Sigmoid colon (tissue), 3 donors: ENCODE results near the gene WTAP.

Source experiments
- CTCF ChIP-seq, 4 experiments: fragments of 450-650 bp in 3 of 4; fragments of 200-600 bp in 1 of 4; IDR thresholded peaks; one replicate each; pipeline ENCODE4 v1.5.1; 2016 to 2019; ENCODE audit warnings: antibody characterized with exemption in 4 of 4, mild to moderate bottlenecking in 3 of 4, moderate library complexity in 2 of 4
- POLR2A ChIP-seq, 2 donors: fragments of 450-650 bp; IDR thresholded peaks; one replicate each; pipeline ENCODE4 v1.6.1; 2016; ENCODE audit warnings: antibody characterized with exemption in 2 of 2, mild to moderate bottlenecking in 2 of 2, moderate library complexity in 2 of 2

GRCh38 chr6:159761873-159762680, 34.8 kb downstream of the WTAP start, which contains the start of gene ACAT2:
- TF ChIP-seq POLR2A (IDR thresholded peaks at IDR 0.05) (peak in 1 of 2 donors; percentile 65), CTCF (IDR thresholded peaks at IDR 0.05) (no peak)
